HG02840 (cell line): Measurements from ENCODE around the gene PSD.
A peak's percentile ranks its signal among the peaks of the same experiment; 100 is the strongest.
"Not testable (repeated sequence)": the region's sequence is repeated elsewhere in the genome, so short reads cannot be mapped to it uniquely, and the experiment has no call there.

Experiments
- ATAC-seq: cut with Tn5 transposase; IDR thresholded peaks from one replicate; pipeline ENCODE4 v1.9.1; 2021; ENCODE audit warnings: mild to moderate bottlenecking, moderate library complexity, moderate number of reproducible peaks; ENCODE audit not compliant: unreplicated experiment, low FRiP score

The PSD gene

GRCh38 chr10:102418622-102419268 lies at the start of gene PSD:
Gene PSD, minus strand, starts transcription at chr10:102418785. Its CDS starts 1,747 bp downstream, at chr10:102417038.
- no peak for ATAC-seq

- ATAC-seq: no peak
These were observed 49.4 kb upstream of the PSD start for GRCh38 chr10:102467971-102468438.

- ATAC-seq: no peak
These were observed 48.7 kb upstream of the PSD start for GRCh38 chr10:102467318-102467717.

- no peak for ATAC-seq
These were observed 46.9 kb upstream of the PSD start for GRCh38 chr10:102465466-102465865.

- ATAC-seq: no peak
These were observed 45.4 kb upstream of the PSD start for GRCh38 chr10:102463983-102464382.

- no peak for ATAC-seq
These were observed 44.0 kb upstream of the PSD start for GRCh38 chr10:102462512-102463054.

- peak; percentile 74 for ATAC-seq
These were observed 42.8 kb upstream of the PSD start for GRCh38 chr10:102461187-102462054.

GRCh38 chr10:102460836-102461186 lies 42.2 kb upstream of the PSD start:
- ATAC-seq: peak; percentile 30

GRCh38 chr10:102458656-102459055 lies 40.1 kb upstream of the PSD start:
- ATAC-seq: no peak

- no peak for ATAC-seq
These were observed 39.1 kb upstream of the PSD start for GRCh38 chr10:102457591-102458150.

GRCh38 chr10:102455893-102456471 lies 37.4 kb upstream of the PSD start:
- ATAC-seq: no peak

GRCh38 chr10:102454662-102455487 lies 36.3 kb upstream of the PSD start:
- not testable (repeated sequence) for ATAC-seq

- no peak for ATAC-seq
These were observed 34.9 kb upstream of the PSD start for GRCh38 chr10:102453502-102453901.

- ATAC-seq: no peak
These were observed 34.2 kb upstream of the PSD start for GRCh38 chr10:102452672-102453340.

GRCh38 chr10:102451105-102451969 lies 32.8 kb upstream of the PSD start, which contains the start of gene C10orf95:
Gene C10orf95, minus strand, starts transcription at chr10:102451543. Its CDS starts 450 bp downstream, at chr10:102451093.
- ATAC-seq: no peak

GRCh38 chr10:102450374-102451104 lies 32.0 kb upstream of the PSD start:
- ATAC-seq: peak; percentile 67

- peak; percentile 9 for ATAC-seq
These were observed 31.5 kb upstream of the PSD start for GRCh38 chr10:102450124-102450373.
